ENCODE measurements around the gene CACNA1D. TPM values are rescaled to one million over a fixed set of nuclear protein-coding genes. Genes with fewer than 3 reads are reported as not detected.
A peak's percentile ranks its signal among the peaks of the same experiment; 100 is the strongest.

The CACNA1D gene
- total RNA-seq, 1 experiment from 2014 or later = not detected

GRCh38 chr3:53616321-53616720 lies 121.9 kb downstream of the CACNA1D start:
- no peak overlapping the region for H3K4me3 ChIP-seq (ENCODE audit: low read depth, low read length, poor library complexity, severe bottlenecking)
- no peak for DNase-seq (ENCODE audit: low spot score)
- CTCF ChIA-PET = no interaction called here
- no peaks in the 10 kb centered on the region for H3K27me3 ChIP-seq (replicated peaks; ENCODE audit: insufficient read depth, low read depth, low read length, poor library complexity)
- POLR2A ChIA-PET (ENCODE audit: low non-redundant PET) = no interaction called here
- H3K36me3 ChIP-seq (ENCODE audit: insufficient read depth, low read length, poor library complexity, severe bottlenecking) = no peaks in the 10 kb centered on the region
- H3K9me3 ChIP-seq (ENCODE audit: low read depth, low read length, poor library complexity, severe bottlenecking) = no peaks in the 10 kb centered on the region
- no TSS peak for BruUV-seq (replicated peaks)
- H3K27ac ChIP-seq (ENCODE audit: low read depth, low read length, poor library complexity, severe bottlenecking) = no peak overlapping the region
- H3K4me1 ChIP-seq (ENCODE audit: insufficient read depth, low read length, poor library complexity, severe bottlenecking) = no peaks in the 10 kb centered on the region
- TF ChIP-seq CTCF (conservative IDR thresholded peaks at IDR 0.05; ENCODE audit: low read depth, low read length) = no peak
- TF ChIP-seq EZH2 (IDR thresholded peaks at IDR 0.05; ENCODE audit: borderline replicate concordance, low read depth, low read length, poor library complexity, severe bottlenecking) = no peak
- intact Hi-C loops (cut with micrococcal nuclease; ENCODE audit: unreplicated experiment) = no loop called here

- DNase-seq (ENCODE audit: low spot score) = peak; percentile 11
- intact Hi-C loops (cut with micrococcal nuclease; ENCODE audit: unreplicated experiment) = no loop called here
- BruUV-seq (replicated peaks) = no TSS peak
- Histone ChIP-seq H3K36me3 (ENCODE audit: insufficient read depth, low read length, poor library complexity, severe bottlenecking) (no peaks in the 10 kb centered on the region), H3K27me3 (replicated peaks; ENCODE audit: insufficient read depth, low read depth, low read length, poor library complexity) (no peaks in the 10 kb centered on the region), H3K9me3 (ENCODE audit: low read depth, low read length, poor library complexity, severe bottlenecking) (no peaks in the 10 kb centered on the region), H3K4me3 (ENCODE audit: low read depth, low read length, poor library complexity, severe bottlenecking) (no peak overlapping the region), H3K27ac (ENCODE audit: low read depth, low read length, poor library complexity, severe bottlenecking) (no peak overlapping the region), H3K4me1 (ENCODE audit: insufficient read depth, low read length, poor library complexity, severe bottlenecking) (no peaks in the 10 kb centered on the region)
- CTCF ChIA-PET = no interaction called here
- POLR2A ChIA-PET (ENCODE audit: low non-redundant PET) = no interaction called here
- TF ChIP-seq CTCF (conservative IDR thresholded peaks at IDR 0.05; ENCODE audit: low read depth, low read length) (no peak), EZH2 (IDR thresholded peaks at IDR 0.05; ENCODE audit: borderline replicate concordance, low read depth, low read length, poor library complexity, severe bottlenecking) (no peak)
These were observed 122.8 kb downstream of the CACNA1D start for GRCh38 chr3:53616971-53617892.

DNA sequence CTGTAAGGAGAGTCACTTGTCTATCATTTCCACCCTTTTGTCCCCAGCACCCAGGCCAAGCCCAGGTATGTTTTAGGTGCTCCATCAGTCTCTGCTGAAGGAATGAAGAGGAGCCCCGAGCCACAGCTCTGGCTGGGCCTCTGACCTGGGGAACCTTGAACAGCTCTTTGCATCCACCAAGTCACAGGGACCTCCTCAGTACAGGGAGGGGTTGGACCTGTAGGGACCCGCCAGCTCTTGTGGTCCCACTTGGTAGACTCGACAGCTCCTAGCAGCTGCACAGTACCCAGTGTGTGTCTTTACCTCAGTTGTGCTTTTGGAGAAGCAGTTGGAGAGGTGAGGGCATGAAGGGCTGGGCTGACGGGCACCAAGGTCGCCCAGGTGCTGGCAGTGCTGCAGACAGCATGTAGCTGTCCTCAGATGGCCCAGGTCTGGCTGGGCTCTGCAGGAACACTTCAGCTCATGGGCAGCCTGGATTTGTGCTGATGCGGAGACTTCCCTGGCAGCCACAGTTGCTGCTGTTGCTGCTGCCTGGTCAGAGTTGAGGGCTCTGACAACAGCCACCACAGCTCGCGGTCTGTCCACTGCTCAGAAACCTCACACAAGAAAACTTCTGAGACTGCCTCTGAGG lies 123.6 kb downstream of the CACNA1D start:
- Histone ChIP-seq H3K9me3 (ENCODE audit: low read depth, low read length, poor library complexity, severe bottlenecking) (no peaks in the 10 kb centered on the region), H3K27ac (ENCODE audit: low read depth, low read length, poor library complexity, severe bottlenecking) (no peak overlapping the region), H3K4me1 (ENCODE audit: insufficient read depth, low read length, poor library complexity, severe bottlenecking) (no peaks in the 10 kb centered on the region), H3K27me3 (replicated peaks; ENCODE audit: insufficient read depth, low read depth, low read length, poor library complexity) (no peaks in the 10 kb centered on the region), H3K36me3 (ENCODE audit: insufficient read depth, low read length, poor library complexity, severe bottlenecking) (no peaks in the 10 kb centered on the region), H3K4me3 (ENCODE audit: low read depth, low read length, poor library complexity, severe bottlenecking) (no peak overlapping the region)
- ChIA-PET POLR2A (ENCODE audit: low non-redundant PET) (no interaction called here), CTCF (no interaction called here)
- intact Hi-C loops (cut with micrococcal nuclease; ENCODE audit: unreplicated experiment) = no loop called here
- TF ChIP-seq EZH2 (IDR thresholded peaks at IDR 0.05; ENCODE audit: borderline replicate concordance, low read depth, low read length, poor library complexity, severe bottlenecking) (no peak), CTCF (conservative IDR thresholded peaks at IDR 0.05; ENCODE audit: low read depth, low read length) (no peak)
- no peak for DNase-seq (ENCODE audit: low spot score)
- no TSS peak for BruUV-seq (replicated peaks)

All from A673 (cell line).